IMR-90 (cell line): ENCODE data around the gene MAN1C1.

Experiments used
- BHLHE40 ChIP-seq: fragments of 150-350 bp; IDR thresholded peaks from 2 replicates; pipeline ENCODE4 v1.6.1; 2016; ENCODE audit warnings: mild to moderate bottlenecking, low read depth, low read length
- POLR2A ChIP-seq: IDR thresholded peaks from 2 replicates; pipeline ENCODE4 v1.6.1; 2012; ENCODE audit warnings: mild to moderate bottlenecking, low read depth, low read length
- RAD21 ChIP-seq: IDR thresholded peaks from 2 replicates; pipeline ENCODE4 v1.6.1; 2012; ENCODE audit warnings: low read length, improper control_type of control experiment
- SMC3 ChIP-seq: fragments of 150-350 bp; IDR thresholded peaks from 2 replicates; pipeline ENCODE4 v1.6.1; 2016; ENCODE audit warnings: low read depth, mild to moderate bottlenecking, antibody characterized with exemption, low read length, moderate library complexity
- TF ChIP-seq, protein P1 (sequence below): conservative IDR thresholded peaks from 2 replicates; pipeline ENCODE4 v1.5.1; 2012; ENCODE audit warnings: mild to moderate bottlenecking, low read depth, low read length, improper control_type of control experiment

- TF ChIP-seq, protein P1, sequence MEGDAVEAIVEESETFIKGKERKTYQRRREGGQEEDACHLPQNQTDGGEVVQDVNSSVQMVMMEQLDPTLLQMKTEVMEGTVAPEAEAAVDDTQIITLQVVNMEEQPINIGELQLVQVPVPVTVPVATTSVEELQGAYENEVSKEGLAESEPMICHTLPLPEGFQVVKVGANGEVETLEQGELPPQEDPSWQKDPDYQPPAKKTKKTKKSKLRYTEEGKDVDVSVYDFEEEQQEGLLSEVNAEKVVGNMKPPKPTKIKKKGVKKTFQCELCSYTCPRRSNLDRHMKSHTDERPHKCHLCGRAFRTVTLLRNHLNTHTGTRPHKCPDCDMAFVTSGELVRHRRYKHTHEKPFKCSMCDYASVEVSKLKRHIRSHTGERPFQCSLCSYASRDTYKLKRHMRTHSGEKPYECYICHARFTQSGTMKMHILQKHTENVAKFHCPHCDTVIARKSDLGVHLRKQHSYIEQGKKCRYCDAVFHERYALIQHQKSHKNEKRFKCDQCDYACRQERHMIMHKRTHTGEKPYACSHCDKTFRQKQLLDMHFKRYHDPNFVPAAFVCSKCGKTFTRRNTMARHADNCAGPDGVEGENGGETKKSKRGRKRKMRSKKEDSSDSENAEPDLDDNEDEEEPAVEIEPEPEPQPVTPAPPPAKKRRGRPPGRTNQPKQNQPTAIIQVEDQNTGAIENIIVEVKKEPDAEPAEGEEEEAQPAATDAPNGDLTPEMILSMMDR, result no peak
- TF ChIP-seq POLR2A (no peak), RAD21 (no peak), SMC3 (no peak), BHLHE40 (no peak)
Measured at GRCh38 chr1:25816112-25816718, 199.6 kb downstream of the MAN1C1 start.
